Muscle of leg (tissue), 11 donors: ENCODE results near the gene MAT1A. TPM values are rescaled to one million over a fixed set of nuclear protein-coding genes. Genes with fewer than 3 reads are reported as not detected.
"Not testable (repeated sequence)": the region's sequence is repeated elsewhere in the genome, so short reads cannot be mapped to it uniquely, and the experiment has no call there.

Source experiments
- DNase-seq: peaks from one replicate; pipeline ENCODE4 v3.0.0; 2013
- H3K27ac ChIP-seq: one replicate; pipeline ENCODE4 v1.5.1; 2013; ENCODE audit warnings: mild to moderate bottlenecking, low read length, control low read depth
- H3K27me3 ChIP-seq: one replicate; pipeline ENCODE4 v1.6.1; 2013; ENCODE audit warnings: low read length; ENCODE audit not compliant: control insufficient read depth, insufficient read depth
- H3K36me3 ChIP-seq: one replicate; pipeline ENCODE4 v1.6.1; 2013; ENCODE audit warnings: low read length; ENCODE audit not compliant: control insufficient read depth, insufficient read depth
- H3K4me1 ChIP-seq: one replicate; pipeline ENCODE4 v1.6.1; 2013; ENCODE audit warnings: low read length; ENCODE audit not compliant: control insufficient read depth, insufficient read depth
- H3K4me3 ChIP-seq: one replicate; pipeline ENCODE4 v1.5.1; 2013; ENCODE audit warnings: low read length, control low read depth
- H3K9me3 ChIP-seq: replicated peaks from 2 replicates; pipeline ENCODE4 v1.6.1; 2013; ENCODE audit warnings: low read depth, low read length; ENCODE audit not compliant: control insufficient read depth
- WGBS: methylation state at CpG from one replicate; pipeline ENCODE4 v1.1.5; 2013; ENCODE audit warnings: missing lambda C conversion rate; ENCODE audit not compliant: insufficient coverage; 5-methylcytosine and 5-hydroxymethylcytosine counted together
- polyA plus RNA-seq, 8 donors: library from polyadenylated mRNA; unstranded; fragments of 120-200 nt; gene quantifications; one replicate each; pipeline versions ENCODE4 v1.2.1 to v1.2.3, GENCODE V29; 2013; ENCODE audit warnings: inconsistent platforms in 1 of 8, low replicate concordance in 1 of 8; ENCODE audit not compliant: insufficient read length in 8 of 8, insufficient read depth in 1 of 8
- total RNA-seq: library from RNA; stranded (reverse); fragments of 120-200 nt; gene quantifications from one replicate; pipeline ENCODE4 v1.2.4, GENCODE V29; 2013

Gene MAT1A
- total and polyA plus RNA-seq, 9 donors, result 0.04 to 0.73 (median 0.14) TPM; not detected in 1

DNA sequence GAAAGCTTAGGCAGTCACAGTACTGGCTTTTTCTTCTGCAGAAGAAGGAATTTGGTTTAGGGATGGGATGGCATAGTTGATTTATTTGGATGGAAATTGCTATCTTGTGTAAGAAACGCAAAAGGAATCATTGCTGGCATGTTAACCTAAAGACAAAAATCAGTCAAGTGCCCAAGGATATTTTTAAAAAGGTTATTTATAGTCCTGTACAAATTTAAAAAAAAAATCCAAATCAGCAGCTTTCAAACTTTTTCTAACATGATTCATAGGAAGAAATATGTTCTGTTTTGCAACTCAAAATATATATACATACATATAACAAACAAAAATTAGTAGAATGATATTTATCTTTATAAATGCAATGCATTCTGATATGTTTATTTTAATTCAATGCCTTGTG, 55.6 kb downstream of the MAT1A start:
- not testable (repeated sequence) for H3K4me3 ChIP-seq, H3K27me3 ChIP-seq, H3K36me3 ChIP-seq, DNase-seq, H3K9me3 ChIP-seq, H3K27ac ChIP-seq, H3K4me1 ChIP-seq
- WGBS, result no CpG with 5 or more reads among the region's 1 CpG

DNA sequence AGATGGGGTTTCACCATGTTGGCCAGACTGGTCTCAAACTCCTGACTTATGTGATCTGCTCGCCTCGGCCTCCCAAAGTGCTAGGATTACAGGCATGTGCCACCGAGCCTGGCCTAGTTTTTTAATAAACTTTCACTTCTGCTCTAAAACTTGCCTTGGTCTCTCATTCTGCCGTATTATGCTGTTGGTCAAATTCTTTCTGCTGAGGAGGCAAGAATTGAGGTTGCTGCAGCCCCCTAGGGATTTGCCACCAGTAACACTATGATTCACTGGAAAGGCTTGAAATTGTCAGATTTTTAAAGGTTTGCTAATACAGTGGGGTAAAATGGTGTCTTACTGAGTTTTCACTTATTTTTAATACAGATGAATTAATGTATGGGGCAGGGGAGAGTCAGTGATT, 62.7 kb downstream of the MAT1A start:
- not testable (repeated sequence) for H3K27me3 ChIP-seq, H3K4me1 ChIP-seq, H3K9me3 ChIP-seq, H3K27ac ChIP-seq, H3K36me3 ChIP-seq, H3K4me3 ChIP-seq, DNase-seq
- no CpG with 5 or more reads among the region's 4 CpGs for WGBS

DNA sequence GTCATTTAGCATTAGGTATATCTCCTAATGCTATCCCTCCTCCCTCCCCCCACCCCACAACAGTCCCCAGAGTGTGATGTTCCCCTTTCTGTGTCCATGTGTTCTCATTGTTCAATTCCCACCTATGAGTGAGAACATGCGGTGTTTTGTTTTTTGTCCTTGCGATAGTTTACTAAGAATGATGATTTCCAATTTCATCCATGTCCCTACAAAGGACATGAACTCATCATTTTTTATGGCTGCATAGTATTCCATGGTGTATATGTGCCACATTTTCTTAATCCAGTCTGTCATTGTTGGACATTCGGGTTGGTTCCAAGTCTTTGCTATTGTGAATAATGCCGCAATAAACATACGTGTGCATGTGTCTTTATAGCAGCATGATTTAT, 66.4 kb downstream of the MAT1A start:
- H3K36me3 ChIP-seq, H3K27me3 ChIP-seq, DNase-seq, H3K4me1 ChIP-seq, H3K4me3 ChIP-seq, H3K27ac ChIP-seq, H3K9me3 ChIP-seq: not testable (repeated sequence)
- WGBS, result no CpG with 5 or more reads among the region's 5 CpGs

Other genes with a start within 250 kb of the MAT1A start
- 10.1 TPM for gene TMEM254, start 211.0 kb downstream of the MAT1A start, total RNA-seq
- 10 to 100 TPM; 16.3 to 26.6 (median 17.4) TPM for gene TMEM254, start 211.0 kb downstream of the MAT1A start, polyA plus RNA-seq
- 137 TPM for gene PLAC9, start 156.9 kb downstream of the MAT1A start, total RNA-seq
- gene PLAC9, start 156.9 kb downstream of the MAT1A start, polyA plus RNA-seq, result 100 to 1,000 TPM in 5 of 8 donors, 10 to 100 TPM in 3; 81.2 to 121 (median 104) TPM
- gene ANXA11, start 84.1 kb downstream of the MAT1A start, total RNA-seq, result 78.8 TPM
- 100 to 1,000 TPM in 1 of 8 donors, 10 to 100 TPM in 7; 81.4 to 103 (median 92.9) TPM for gene ANXA11, start 84.1 kb downstream of the MAT1A start, polyA plus RNA-seq
- not detected for gene DYDC1, start 67.1 kb upstream of the MAT1A start, total RNA-seq
- not detected for gene DYDC1, start 67.1 kb upstream of the MAT1A start, polyA plus RNA-seq
- gene DYDC2, start 67.1 kb upstream of the MAT1A start, total RNA-seq, result 0.04 TPM
- under 1 TPM in 3 of 8 donors, not detected in 5; 0.09 to 0.22 (median 0.15) TPM for gene DYDC2, start 67.1 kb upstream of the MAT1A start, polyA plus RNA-seq
- gene PRXL2A, start 118.9 kb upstream of the MAT1A start, total RNA-seq, result 77.6 TPM
- gene PRXL2A, start 118.9 kb upstream of the MAT1A start, polyA plus RNA-seq, result 10 to 100 TPM; 62.1 to 86.7 (median 72.3) TPM
- gene TSPAN14, start 164.7 kb upstream of the MAT1A start, total RNA-seq, result 15.8 TPM
- gene TSPAN14, start 164.7 kb upstream of the MAT1A start, polyA plus RNA-seq, result 10 to 100 TPM; 32.9 to 59.5 (median 45.7) TPM
- 0.04 TPM for gene SH2D4B, start 248.2 kb upstream of the MAT1A start, total RNA-seq
- under 1 TPM in 5 of 8 donors, not detected in 3; 0.04 to 0.20 (median 0.16) TPM for gene SH2D4B, start 248.2 kb upstream of the MAT1A start, polyA plus RNA-seq